IPS-18c (cell line): ENCODE measurements around the gene MAP3K3.

ENCODE experiments used
- H3K4me3 ChIP-seq: 2 replicates; pipeline ENCODE4 v1.7.0; 2013; ENCODE audit warnings: low read depth, mild to moderate bottlenecking, low read length, moderate library complexity; ENCODE audit not compliant: insufficient read depth
- H3K9me3 ChIP-seq: one replicate; pipeline ENCODE4 v1.6.1; 2013; ENCODE audit warnings: mild to moderate bottlenecking, low read length, moderate library complexity; ENCODE audit not compliant: control insufficient read depth, insufficient read depth

Gene MAP3K3

GRCh38 chr17:63697341-63698286, 75.4 kb downstream of the MAP3K3 start:
- Histone ChIP-seq H3K4me3 (no peak overlapping the region), H3K9me3 (no peaks in the 10 kb centered on the region)

DNA sequence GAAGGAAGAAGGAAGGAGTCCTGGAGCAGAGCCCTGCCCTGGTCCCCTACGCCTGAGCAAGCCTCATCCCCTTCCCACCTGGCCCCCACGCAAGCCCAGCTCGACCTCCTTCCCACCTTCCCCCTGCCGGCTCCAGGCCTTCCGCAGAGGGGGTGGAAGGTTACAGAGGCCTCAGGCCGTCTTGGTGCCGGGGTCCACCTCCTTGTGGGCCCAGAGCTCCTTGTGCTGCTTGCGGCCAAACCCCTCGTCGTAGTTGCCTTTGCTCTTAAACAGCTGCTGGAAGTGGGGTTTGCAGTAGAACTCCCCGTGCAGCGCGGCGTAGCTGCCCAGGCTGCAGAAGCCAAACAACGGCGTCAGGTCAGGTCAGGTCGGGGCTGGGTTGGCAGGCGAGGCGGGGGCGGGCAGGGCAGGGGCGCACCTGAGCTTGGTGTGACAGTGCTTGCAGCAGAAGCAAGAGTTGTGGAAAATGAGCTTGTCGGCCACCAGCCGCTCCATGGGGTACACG, 76.2 kb downstream of the MAP3K3 start:
- Histone ChIP-seq H3K9me3 (no peaks in the 10 kb centered on the region), H3K4me3 (peak overlapping the region; percentile 67)

DNA sequence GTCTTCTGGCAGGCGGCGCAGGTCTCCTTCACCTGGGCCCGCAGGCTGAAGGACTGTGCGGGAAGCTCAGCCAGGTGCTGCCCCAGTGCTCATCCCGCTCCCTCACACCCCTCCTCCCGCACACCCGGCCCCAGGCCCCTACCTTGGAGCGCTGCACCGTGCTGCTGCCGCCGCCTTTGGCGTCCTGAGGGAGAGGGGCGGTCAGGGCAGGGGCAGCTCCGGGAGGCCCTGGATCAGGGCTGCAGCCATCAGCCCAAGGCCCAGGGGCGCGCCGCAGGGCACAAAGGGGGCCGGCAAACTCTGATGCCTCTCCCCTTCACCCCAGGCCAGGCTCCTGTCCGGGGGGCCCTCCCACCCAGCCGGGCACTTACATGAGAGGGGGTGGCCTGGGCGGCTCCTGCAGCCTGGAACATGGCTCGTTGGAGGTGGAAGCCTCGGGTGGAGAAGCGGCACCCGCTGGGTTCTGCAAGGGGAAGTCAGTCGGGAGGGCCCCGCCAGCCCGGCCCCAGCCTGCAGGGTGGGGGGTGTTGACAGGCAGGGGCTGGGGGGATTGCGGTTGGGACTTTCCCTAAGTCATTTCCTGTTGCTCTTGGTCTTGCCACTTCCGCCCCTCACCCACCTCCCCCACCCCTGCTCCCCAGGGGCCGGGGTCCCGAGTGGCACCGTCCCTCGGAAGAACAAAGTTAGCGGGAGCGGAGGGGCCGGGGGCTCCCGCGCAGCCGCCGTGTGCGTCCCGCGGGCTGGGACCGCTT, 76.8 kb downstream of the MAP3K3 start:
- Histone ChIP-seq H3K4me3 (peak overlapping the region; percentile 67), H3K9me3 (no peaks in the 10 kb centered on the region)

DNA sequence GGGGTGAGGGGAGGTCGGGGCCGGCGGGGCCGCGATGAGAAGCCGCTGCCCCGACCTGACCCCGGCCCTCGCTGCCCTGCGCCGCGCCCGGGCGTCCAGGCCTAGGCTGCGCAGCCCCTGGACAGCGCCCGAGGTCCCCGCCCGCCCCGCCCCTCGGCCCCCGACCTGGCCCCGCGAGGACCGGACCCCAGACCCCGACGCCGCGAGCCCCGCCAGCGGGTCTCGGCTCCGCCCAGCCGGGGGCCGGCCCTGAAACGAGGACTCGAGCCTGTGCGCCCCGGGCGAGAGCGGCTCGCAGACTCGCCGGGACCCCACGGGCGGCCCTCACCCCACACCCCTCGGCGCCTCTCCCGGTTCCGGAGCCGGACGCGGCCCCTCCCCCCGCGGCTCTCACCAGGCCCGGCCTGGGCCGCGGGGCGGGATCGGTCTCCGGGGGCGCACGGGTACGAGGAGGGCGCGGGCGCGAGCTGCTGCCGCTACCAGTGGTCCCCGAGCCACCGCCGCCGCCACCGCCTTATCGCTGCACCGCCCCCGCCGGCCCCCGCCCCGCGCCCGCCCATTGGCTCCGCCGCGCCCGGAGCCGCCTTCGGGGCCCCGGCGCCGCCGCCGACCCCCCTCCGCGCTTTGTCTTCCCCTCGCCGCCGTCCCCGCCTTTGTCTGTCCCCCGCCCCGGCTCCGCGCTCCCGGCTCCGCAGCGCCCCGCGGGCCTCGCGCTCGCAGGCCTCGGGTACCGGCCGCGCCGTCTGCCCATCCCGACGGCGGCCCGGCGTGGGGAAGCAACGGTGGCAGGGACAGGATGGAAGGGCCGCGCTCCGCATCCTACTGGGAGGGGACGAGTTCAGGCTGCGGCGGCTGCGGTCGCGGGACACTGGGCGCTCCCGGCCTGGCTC, 77.7 kb downstream of the MAP3K3 start, which contains the start of gene LIMD2:
LIMD2 (minus strand) TSS at position 488 of the 890 bp plus-strand sequence. CDS start 827 bp downstream, outside the sequence.
- H3K4me3 ChIP-seq = peak within 1 kb of the TSS; percentile 67

GRCh38 chr17:63700528-63701455, 78.6 kb downstream of the MAP3K3 start:
- peak overlapping the region; percentile 61 for H3K4me3 ChIP-seq

More for the DNA sequence above, 77.7 kb downstream of the MAP3K3 start, which contains the start of gene LIMD2:
- no peaks in the 10 kb centered on the region for H3K9me3 ChIP-seq

GRCh38 chr17:63701456-63701820, 79.2 kb downstream of the MAP3K3 start:
- Histone ChIP-seq H3K4me3 (peak overlapping the region; percentile 61; the same call in 1 of the 2 replicates), H3K9me3 (no peaks in the 10 kb centered on the region)

More at GRCh38 chr17:63700528-63701455, 78.6 kb downstream of the MAP3K3 start:
- H3K9me3 ChIP-seq = no peaks in the 10 kb centered on the region

GRCh38 chr17:63701868-63702720, 79.9 kb downstream of the MAP3K3 start:
- no peak overlapping the region for H3K4me3 ChIP-seq

GRCh38 chr17:63702721-63703015, 80.5 kb downstream of the MAP3K3 start:
- H3K4me3 ChIP-seq = no peak overlapping the region
- no peaks in the 10 kb centered on the region for H3K9me3 ChIP-seq

More at GRCh38 chr17:63701868-63702720, 79.9 kb downstream of the MAP3K3 start:
- no peaks in the 10 kb centered on the region for H3K9me3 ChIP-seq

GRCh38 chr17:63703029-63703428, 80.8 kb downstream of the MAP3K3 start:
- no peak overlapping the region for H3K4me3 ChIP-seq
- no peaks in the 10 kb centered on the region for H3K9me3 ChIP-seq

DNA sequence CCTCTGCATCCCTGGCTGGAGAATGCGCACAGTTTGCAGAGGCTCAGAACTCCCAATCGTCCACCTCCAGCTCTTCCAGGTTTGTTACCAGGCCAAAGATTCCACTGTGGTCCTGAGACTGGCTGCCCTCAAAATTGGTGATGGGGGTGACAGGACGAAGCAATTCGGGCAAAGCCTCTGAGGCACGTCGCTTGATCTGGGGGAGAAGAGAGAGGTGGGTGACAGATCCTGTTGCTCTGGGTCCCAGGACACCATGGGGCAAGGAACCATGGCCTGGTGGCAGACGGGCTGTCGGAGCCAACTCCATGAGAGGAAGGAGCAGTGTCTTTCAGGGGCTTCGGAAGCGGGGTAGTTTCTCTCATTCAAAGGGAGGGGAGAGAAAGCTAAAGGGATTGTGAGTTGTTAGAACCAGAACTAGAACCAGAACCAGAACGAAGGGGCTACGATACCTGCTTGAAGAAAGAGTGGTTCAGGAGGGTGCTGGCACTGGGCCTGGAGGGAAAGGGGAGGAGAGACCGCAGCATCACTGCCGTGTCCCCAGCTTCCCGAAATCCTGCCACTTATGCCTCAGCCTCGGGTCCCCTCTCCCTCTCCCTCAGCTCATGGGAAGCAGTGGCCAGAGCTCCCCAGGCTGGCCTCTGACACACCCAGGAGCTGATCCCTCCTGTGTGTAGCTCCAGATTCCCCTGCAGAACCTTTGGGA, 81.5 kb downstream of the MAP3K3 start:
- Histone ChIP-seq H3K4me3 (no peak overlapping the region), H3K9me3 (no peaks in the 10 kb centered on the region)

- Histone ChIP-seq H3K4me3 (no peak overlapping the region), H3K9me3 (no peaks in the 10 kb centered on the region)
These were observed 82.0 kb downstream of the MAP3K3 start for GRCh38 chr17:63704259-63704576.

GRCh38 chr17:63704836-63705235, 82.6 kb downstream of the MAP3K3 start:
- Histone ChIP-seq H3K9me3 (no peaks in the 10 kb centered on the region), H3K4me3 (no peak overlapping the region)

DNA sequence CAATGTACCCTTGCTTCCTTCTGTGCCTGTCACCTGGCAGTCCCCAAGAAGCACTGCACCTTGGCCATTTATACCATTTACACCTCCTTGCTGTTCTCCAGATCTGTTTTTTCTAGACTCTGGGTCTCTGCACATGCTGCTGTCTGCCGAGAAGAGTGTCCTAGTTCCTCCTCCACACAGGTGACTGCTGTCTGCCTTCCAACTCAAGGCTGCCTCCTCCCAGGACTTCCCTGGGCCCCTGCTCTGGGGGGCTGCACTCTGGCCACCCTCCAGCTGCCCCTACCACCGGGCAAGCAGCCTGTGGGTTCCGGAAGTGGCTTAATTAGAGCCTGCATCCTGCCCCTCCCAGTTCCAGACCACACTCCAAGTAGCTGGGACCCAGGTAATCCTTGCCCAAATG, 83.4 kb downstream of the MAP3K3 start:
- Histone ChIP-seq H3K9me3 (no peaks in the 10 kb centered on the region), H3K4me3 (no peak overlapping the region)

GRCh38 chr17:63706336-63707082, 84.3 kb downstream of the MAP3K3 start:
- Histone ChIP-seq H3K4me3 (no peak overlapping the region), H3K9me3 (no peaks in the 10 kb centered on the region)
